ENCODE data around the gene MRPS23.

The MRPS23 gene

DNA sequence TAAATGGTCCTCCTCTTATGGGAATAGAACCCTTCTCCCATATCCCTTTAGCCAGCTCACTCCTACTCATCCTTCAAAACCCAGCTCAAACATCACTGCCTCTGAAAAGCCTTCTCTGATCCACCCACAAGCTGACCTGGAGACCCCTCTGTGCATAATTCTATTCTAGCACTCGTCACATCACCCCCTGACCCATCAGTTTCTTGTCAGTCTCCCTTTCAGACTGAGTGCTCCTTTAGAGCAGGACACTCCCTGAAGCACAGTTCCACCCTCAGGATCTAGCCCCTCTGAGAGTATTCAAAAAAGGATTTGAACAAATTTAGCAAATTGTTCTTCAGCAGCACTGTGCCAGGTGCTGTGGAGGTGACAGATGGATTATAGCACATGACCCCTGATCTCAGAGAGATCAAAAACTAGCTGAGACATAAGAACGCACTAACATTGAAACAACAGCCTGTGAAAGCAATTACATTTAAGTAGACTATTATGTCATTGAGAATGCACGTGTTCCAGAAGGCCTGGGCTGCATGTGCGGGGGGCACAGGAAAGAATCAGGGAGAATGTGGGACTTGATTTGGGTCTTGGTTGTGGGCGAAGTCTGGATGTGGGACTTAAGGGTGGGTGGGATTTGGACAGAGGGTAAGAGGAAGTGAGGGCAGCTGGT, 43.5 kb downstream of the MRPS23 start:
- H2AFZ ChIP-seq (ENCODE audit: low read depth), result no peak overlapping the region
- no peaks in the 10 kb centered on the region for H3K79me2 ChIP-seq (ENCODE audit: insufficient read depth, low read depth)
- no peaks in the 10 kb centered on the region for H3K4me1 ChIP-seq (ENCODE audit: low read depth, poor library complexity, severe bottlenecking)
- H3K4me2 ChIP-seq, result no peak overlapping the region
- no peak overlapping the region for H3K9ac ChIP-seq
- H3K36me3 ChIP-seq (ENCODE audit: insufficient read depth), result no peaks in the 10 kb centered on the region
- H3K27me3 ChIP-seq (ENCODE audit: insufficient read depth, low read depth), result no peaks in the 10 kb centered on the region
- no peak overlapping the region for H3K27ac ChIP-seq
- TF ChIP-seq CTCF (conservative IDR thresholded peaks at IDR 0.05; ENCODE audit: low read depth, low read length), result no peak
- no peaks in the 10 kb centered on the region for H4K20me1 ChIP-seq (ENCODE audit: insufficient read depth)
- H3K4me3 ChIP-seq (IDR thresholded peaks at IDR 0.05; ENCODE audit: insufficient read depth, low read depth, low read length), result no peak overlapping the region

DNA sequence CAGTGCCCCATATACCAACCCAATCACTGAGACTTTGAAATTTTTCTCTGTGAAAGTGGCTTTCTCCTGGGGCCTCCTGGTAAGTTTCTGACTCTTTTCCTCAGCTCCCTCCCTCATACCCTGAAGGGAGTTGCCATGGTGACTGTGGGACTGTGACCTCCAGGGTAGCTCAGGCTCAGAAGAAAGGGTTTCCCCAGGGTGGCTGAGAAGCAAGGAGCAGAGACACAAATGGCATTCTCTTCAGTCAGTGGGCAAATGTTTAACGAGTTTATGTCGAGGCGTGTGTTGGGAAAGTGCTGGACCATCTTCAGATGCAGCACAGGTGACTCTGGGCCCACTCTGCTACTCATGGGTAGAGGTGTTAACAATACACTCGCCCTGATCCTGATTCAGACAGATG, 46.8 kb downstream of the MRPS23 start:
- no peaks in the 10 kb centered on the region for H3K27me3 ChIP-seq (ENCODE audit: insufficient read depth, low read depth)
- H4K20me1 ChIP-seq (ENCODE audit: insufficient read depth), result no peaks in the 10 kb centered on the region
- no peak overlapping the region for H3K27ac ChIP-seq
- H3K4me2 ChIP-seq, result no peak overlapping the region
- no peak overlapping the region for H2AFZ ChIP-seq (ENCODE audit: low read depth)
- H3K4me3 ChIP-seq (IDR thresholded peaks at IDR 0.05; ENCODE audit: insufficient read depth, low read depth, low read length), result no peak overlapping the region
- no peaks in the 10 kb centered on the region for H3K79me2 ChIP-seq (ENCODE audit: insufficient read depth, low read depth)
- H3K4me1 ChIP-seq (ENCODE audit: low read depth, poor library complexity, severe bottlenecking), result no peaks in the 10 kb centered on the region
- H3K9ac ChIP-seq, result no peak overlapping the region
- TF ChIP-seq CTCF (conservative IDR thresholded peaks at IDR 0.05; ENCODE audit: low read depth, low read length), result no peak
- H3K36me3 ChIP-seq (ENCODE audit: insufficient read depth), result no peaks in the 10 kb centered on the region

DNA sequence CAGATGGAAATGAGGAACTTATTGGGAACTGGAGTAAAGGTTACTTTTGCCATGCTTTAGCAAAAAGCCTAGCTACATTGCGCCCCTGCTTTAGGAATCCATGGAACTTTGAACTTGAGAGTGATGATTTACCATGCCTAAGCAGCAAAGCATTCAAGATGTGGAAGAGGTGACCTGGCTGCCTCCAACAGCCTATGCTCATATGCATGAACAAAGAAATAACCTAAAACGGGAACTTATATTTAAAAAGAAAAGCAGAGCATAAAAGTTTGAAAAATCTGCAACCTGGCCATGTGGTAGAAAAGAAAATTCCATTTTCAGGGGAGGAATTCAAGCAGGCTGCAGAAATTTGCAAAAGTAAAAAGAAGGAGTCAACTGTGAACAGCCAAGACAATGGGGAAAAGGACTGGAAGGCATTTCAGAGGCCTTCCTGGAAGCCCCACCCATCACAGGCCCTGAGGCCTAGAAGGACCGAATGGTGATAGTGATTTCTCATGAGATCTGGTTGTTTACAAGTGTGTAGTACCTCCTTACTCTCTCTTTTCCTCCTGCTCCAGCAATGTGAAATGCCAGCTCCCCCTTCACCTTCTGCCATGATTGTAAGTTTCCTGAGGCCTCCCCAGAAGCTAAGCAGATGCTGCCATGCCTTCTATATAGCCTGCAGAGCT, 48.7 kb downstream of the MRPS23 start:
- Histone ChIP-seq H3K4me2 (no peak overlapping the region), H2AFZ (ENCODE audit: low read depth) (no peak overlapping the region), H3K4me3 (IDR thresholded peaks at IDR 0.05; ENCODE audit: insufficient read depth, low read depth, low read length) (no peak overlapping the region), H3K4me1 (ENCODE audit: low read depth, poor library complexity, severe bottlenecking) (no peaks in the 10 kb centered on the region), H3K36me3 (ENCODE audit: insufficient read depth) (no peaks in the 10 kb centered on the region), H4K20me1 (ENCODE audit: insufficient read depth) (no peaks in the 10 kb centered on the region), H3K9ac (no peak overlapping the region), H3K27me3 (ENCODE audit: insufficient read depth, low read depth) (no peaks in the 10 kb centered on the region), H3K27ac (no peak overlapping the region), H3K79me2 (ENCODE audit: insufficient read depth, low read depth) (no peaks in the 10 kb centered on the region)
- TF ChIP-seq CTCF (conservative IDR thresholded peaks at IDR 0.05; ENCODE audit: low read depth, low read length), result no peak

DNA sequence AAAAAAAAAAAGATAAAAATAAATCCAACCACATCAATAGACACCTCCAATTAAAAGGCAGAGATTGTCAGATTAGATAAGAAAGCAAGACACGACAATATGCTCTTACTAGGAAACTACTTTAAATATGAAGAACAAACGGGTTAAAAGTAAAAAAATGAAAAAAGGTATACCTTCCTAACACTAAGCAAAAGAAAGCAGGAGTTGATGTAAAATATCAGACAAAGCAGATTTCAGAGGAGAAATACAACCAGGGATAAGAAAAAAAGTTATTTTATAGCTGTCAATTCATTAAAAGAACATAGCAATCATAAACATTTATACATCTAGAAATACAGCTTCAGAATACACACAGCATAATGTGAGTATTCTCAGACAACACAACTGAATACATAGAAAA, 55.0 kb downstream of the MRPS23 start:
- Histone ChIP-seq H3K36me3 (ENCODE audit: insufficient read depth) (no peaks in the 10 kb centered on the region), H3K9ac (no peak overlapping the region), H2AFZ (ENCODE audit: low read depth) (no peak overlapping the region), H3K4me2 (no peak overlapping the region), H4K20me1 (ENCODE audit: insufficient read depth) (no peaks in the 10 kb centered on the region), H3K4me3 (IDR thresholded peaks at IDR 0.05; ENCODE audit: insufficient read depth, low read depth, low read length) (no peak overlapping the region), H3K27ac (no peak overlapping the region), H3K79me2 (ENCODE audit: insufficient read depth, low read depth) (no peaks in the 10 kb centered on the region), H3K4me1 (ENCODE audit: low read depth, poor library complexity, severe bottlenecking) (no peaks in the 10 kb centered on the region), H3K27me3 (ENCODE audit: insufficient read depth, low read depth) (no peaks in the 10 kb centered on the region)
- TF ChIP-seq CTCF (conservative IDR thresholded peaks at IDR 0.05; ENCODE audit: low read depth, low read length), result no peak
